Esophagus squamous epithelium (tissue), 5 donors: ENCODE results near the gene VSNL1. TPM values are rescaled to one million over a fixed set of nuclear protein-coding genes. Genes with fewer than 3 reads are reported as not detected.

ENCODE experiments used
- DNase-seq: peaks from one replicate; lab custom pipeline; 2025; lab: John Stamatoyannopoulos, UW
- H3K27ac ChIP-seq, 4 donors: fragments of 200-600 bp; sonication (generic); one replicate each; pipeline ENCODE4 v1.5.1; 2016 to 2019; ENCODE audit warnings: mild to moderate bottlenecking in 1 of 4
- H3K27me3 ChIP-seq, 4 donors: fragments of 200-600 bp; sonication (generic); 1 replicate in 3 of 4; 2 replicates in 1 of 4; pipeline versions ENCODE4 v1.5.1 to v1.6.0; 2017 to 2021; ENCODE audit warnings: antibody characterized with exemption in 1 of 4
- H3K36me3 ChIP-seq, 3 donors: fragments of 200-600 bp; sonication (generic); one replicate each; pipeline ENCODE4 v1.5.1; 2016 to 2019
- H3K4me1 ChIP-seq, 3 donors: fragments of 200-600 bp; sonication (generic); one replicate each; pipeline ENCODE4 v1.5.1; 2017 to 2019
- H3K4me3 ChIP-seq, 4 donors: fragments of 200-600 bp; sonication (generic); 1 replicate in 3 of 4; 2 replicates in 1 of 4; pipeline ENCODE4 v1.5.1; 2016 to 2019; ENCODE audit warnings: mild to moderate bottlenecking in 2 of 4, moderate library complexity in 1 of 4
- H3K9me3 ChIP-seq, 3 donors: fragments of 200-600 bp; sonication (generic); one replicate each; pipeline ENCODE4 v1.5.1; 2016 to 2019
- POLR2A ChIP-seq, 4 donors: fragments of 450-650 bp; IDR thresholded peaks; one replicate each; pipeline ENCODE4 v1.6.1; 2017; ENCODE audit warnings: antibody characterized with exemption in 4 of 4, mild to moderate bottlenecking in 4 of 4, moderate library complexity in 3 of 4
- WGBS, 2 donors: methylation state at CpG; one replicate each; pipeline ENCODE4 v1.1.5; 2018; 5-methylcytosine and 5-hydroxymethylcytosine counted together
- intact Hi-C: fragments of 100-400 bp; cut with DNase I; formaldehyde crosslinking; loops from one replicate; pipeline ENCODE4 v1.15.0; 2022
- total RNA-seq, 4 donors: library from RNA; depleted of rRNA; stranded (reverse); fragments of >200 nt; gene quantifications; one replicate each; pipeline ENCODE4 v1.1.0, GENCODE V29; 2016
- TF ChIP-seq, protein P1 (sequence below), 6 experiments: fragments of 450-650 bp in 4 of 6; fragments of 200-600 bp in 2 of 6; sonication (generic) in 2 of 6; IDR thresholded peaks; one replicate each; pipeline ENCODE4 v1.5.1; 2016 to 2019; ENCODE audit warnings: antibody characterized with exemption in 6 of 6, mild to moderate bottlenecking in 4 of 6, moderate library complexity in 4 of 6
- donor health status: DM: yes; HTN: yes; CAD: no.

The VSNL1 gene
- total RNA-seq, 4 donors from 2014 or later = 39.1 to 88.3 (median 51.0) TPM

GRCh38 chr2:17649026-17649425, 108.5 kb downstream of the VSNL1 start:
- no peak for DNase-seq
- Histone ChIP-seq H3K9me3 (no peaks in the 10 kb centered on the region), H3K27me3 (no peaks in the 10 kb centered on the region), H3K4me3 (no peak overlapping the region), H3K27ac (no peak overlapping the region), H3K4me1 (peaks cover 0 to 37% (median 14%) of the 10 kb centered on the region in 3 donors), H3K36me3 (peaks cover 0 to 35% (median 0%) of the 10 kb centered on the region in 3 donors)
- intact Hi-C loops = no loop called here
- WGBS, 2 donors = 78 to 95% methylated on average over 3 to 10 of the region's 11 CpGs
- TF ChIP-seq POLR2A (IDR thresholded peaks at IDR 0.05) = no peak
- TF ChIP-seq, protein P1, sequence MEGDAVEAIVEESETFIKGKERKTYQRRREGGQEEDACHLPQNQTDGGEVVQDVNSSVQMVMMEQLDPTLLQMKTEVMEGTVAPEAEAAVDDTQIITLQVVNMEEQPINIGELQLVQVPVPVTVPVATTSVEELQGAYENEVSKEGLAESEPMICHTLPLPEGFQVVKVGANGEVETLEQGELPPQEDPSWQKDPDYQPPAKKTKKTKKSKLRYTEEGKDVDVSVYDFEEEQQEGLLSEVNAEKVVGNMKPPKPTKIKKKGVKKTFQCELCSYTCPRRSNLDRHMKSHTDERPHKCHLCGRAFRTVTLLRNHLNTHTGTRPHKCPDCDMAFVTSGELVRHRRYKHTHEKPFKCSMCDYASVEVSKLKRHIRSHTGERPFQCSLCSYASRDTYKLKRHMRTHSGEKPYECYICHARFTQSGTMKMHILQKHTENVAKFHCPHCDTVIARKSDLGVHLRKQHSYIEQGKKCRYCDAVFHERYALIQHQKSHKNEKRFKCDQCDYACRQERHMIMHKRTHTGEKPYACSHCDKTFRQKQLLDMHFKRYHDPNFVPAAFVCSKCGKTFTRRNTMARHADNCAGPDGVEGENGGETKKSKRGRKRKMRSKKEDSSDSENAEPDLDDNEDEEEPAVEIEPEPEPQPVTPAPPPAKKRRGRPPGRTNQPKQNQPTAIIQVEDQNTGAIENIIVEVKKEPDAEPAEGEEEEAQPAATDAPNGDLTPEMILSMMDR (IDR thresholded peaks at IDR 0.05) = no peak

DNA sequence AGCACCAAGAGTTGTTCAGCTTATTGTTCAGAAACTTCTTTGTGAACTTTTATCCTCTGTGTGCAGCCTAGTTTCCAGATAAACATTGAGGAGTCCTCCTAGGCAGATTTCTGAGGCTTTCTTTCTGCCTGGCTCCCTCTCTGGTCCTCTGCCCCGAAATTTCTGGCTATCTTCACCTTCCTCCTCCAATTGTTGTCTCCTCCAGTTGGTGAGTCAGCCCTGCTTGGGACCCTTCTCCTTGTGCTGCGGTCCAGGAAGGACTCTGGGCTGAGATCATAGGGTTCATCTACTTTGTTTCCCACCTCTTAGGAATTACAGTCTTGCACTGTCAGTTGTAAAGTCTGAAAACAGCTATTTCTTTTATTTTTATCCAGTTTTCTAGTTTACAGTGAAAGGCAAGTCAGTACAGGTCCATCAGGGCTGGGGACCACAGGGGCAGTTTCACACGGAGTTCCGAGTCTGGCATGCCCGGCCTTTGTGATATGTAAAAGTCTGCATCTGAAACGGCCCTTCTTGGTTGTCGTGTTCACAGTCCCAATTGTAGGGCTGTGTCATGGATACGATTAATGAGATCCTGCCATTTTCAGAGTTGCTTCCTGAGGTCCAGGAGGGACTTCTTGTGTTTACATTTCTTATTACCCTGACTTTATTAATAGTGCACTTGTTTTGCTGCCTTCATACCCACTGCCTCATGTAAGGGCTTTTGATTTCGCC, 112.3 kb downstream of the VSNL1 start:
- Histone ChIP-seq H3K4me1 (peaks cover 0 to 7% (median 0%) of the 10 kb centered on the region in 3 donors), H3K4me3 (no peak overlapping the region), H3K36me3 (peaks cover 0 to 66% (median 0%) of the 10 kb centered on the region in 3 donors), H3K27me3 (no peaks in the 10 kb centered on the region), H3K9me3 (no peaks in the 10 kb centered on the region), H3K27ac (no peak overlapping the region)
- TF ChIP-seq POLR2A (IDR thresholded peaks at IDR 0.05) = no peak
- TF ChIP-seq, protein P1 (IDR thresholded peaks at IDR 0.05) = no peak
- no peak for DNase-seq
- WGBS, 2 donors = 64 to 72% methylated on average over 9 of the region's 9 CpGs
- intact Hi-C loops = no loop called here

- Histone ChIP-seq H3K4me3 (no peak overlapping the region), H3K36me3 (peaks cover 0 to 49% (median 0%) of the 10 kb centered on the region in 3 donors), H3K27ac (no peak overlapping the region), H3K4me1 (no peaks in the 10 kb centered on the region), H3K27me3 (no peaks in the 10 kb centered on the region), H3K9me3 (no peaks in the 10 kb centered on the region)
- TF ChIP-seq POLR2A (IDR thresholded peaks at IDR 0.05) = no peak
- TF ChIP-seq, protein P1 (IDR thresholded peaks at IDR 0.05) = no peak
- no peak for DNase-seq
- intact Hi-C loops = no loop called here
- 95 to 98% methylated on average over 4 of the region's 4 CpGs for WGBS, 2 donors
These were observed 117.3 kb downstream of the VSNL1 start for GRCh38 chr2:17657759-17658158.

- TF ChIP-seq POLR2A (IDR thresholded peaks at IDR 0.05) = no peak
- TF ChIP-seq, protein P1 (IDR thresholded peaks at IDR 0.05) = no peak
- H3K27me3 ChIP-seq = no peaks in the 10 kb centered on the region
- DNase-seq = no peak
- no peaks in the 10 kb centered on the region for H3K9me3 ChIP-seq
- peaks cover 0 to 55% (median 0%) of the 10 kb centered on the region in 3 donors for H3K36me3 ChIP-seq
- no peak overlapping the region for H3K4me3 ChIP-seq
- intact Hi-C loops = no loop called here
- WGBS, 2 donors = 69 to 79% methylated on average over 3 to 6 of the region's 6 CpGs
- no peak overlapping the region for H3K27ac ChIP-seq
- no peaks in the 10 kb centered on the region for H3K4me1 ChIP-seq
These were observed 117.9 kb downstream of the VSNL1 start for GRCh38 chr2:17658251-17658843.

- Histone ChIP-seq H3K27me3 (no peaks in the 10 kb centered on the region), H3K36me3 (peaks cover 0 to 64% (median 0%) of the 10 kb centered on the region in 3 donors), H3K27ac (no peak overlapping the region), H3K4me3 (no peak overlapping the region), H3K4me1 (no peaks in the 10 kb centered on the region), H3K9me3 (no peaks in the 10 kb centered on the region)
- intact Hi-C loops = loop anchor here (10.0 kb wide), 1 partner anchor 885 kb away; no protein-coding TSS in a partner anchor
- TF ChIP-seq POLR2A (IDR thresholded peaks at IDR 0.05) = no peak
- TF ChIP-seq, protein P1 (IDR thresholded peaks at IDR 0.05) = no peak
- no peak for DNase-seq
- 94% methylated on average over 3 to 4 of the region's 4 CpGs for WGBS, 2 donors
These were observed 119.7 kb downstream of the VSNL1 start for GRCh38 chr2:17660219-17660618.
